NCI-H2171 (cell line): ENCODE results near the gene SPDYE2B.
"Not testable (repeated sequence)": the region's sequence is repeated elsewhere in the genome, so short reads cannot be mapped to it uniquely, and the experiment has no call there.

Source experiments
- DNase-seq: peaks from one replicate; lab custom pipeline; 2025; lab: John Stamatoyannopoulos, UW

The SPDYE2B gene

DNA sequence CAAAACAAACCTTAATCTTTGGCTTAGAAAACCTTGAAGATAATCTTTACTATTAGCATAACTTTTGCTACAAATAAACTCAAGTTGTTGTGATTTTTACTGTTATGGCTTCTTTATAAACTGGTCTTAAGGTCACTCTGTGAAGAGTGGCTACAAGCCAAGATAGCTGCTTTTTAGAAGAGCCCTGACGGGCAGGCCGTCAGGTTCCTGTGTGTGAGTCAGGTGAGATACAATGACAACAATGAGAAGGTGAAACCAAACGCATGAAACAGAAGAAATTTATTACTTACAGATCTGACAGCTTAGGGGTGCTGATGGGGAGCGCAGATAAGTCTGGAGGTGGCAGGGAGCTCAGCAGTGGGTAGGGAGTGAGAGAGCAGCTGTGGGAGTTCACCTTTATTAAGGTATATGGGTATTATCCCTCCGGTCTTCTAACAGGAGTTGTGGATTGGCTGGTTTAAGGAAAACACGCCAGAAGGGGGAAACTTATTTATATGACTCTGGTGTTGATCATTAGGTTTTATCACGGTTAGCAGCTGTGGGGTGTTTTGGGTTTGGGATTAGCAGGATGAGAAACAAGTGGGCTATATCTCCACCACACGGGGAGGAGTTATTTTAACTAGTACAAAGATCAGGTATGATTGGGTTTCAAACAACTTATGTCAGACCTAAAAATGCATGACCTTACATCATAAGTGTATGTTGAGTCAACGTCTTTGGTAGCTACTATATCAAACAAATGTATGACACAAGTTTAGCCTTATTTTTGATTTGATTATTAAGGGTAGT, 49.0 kb downstream of the SPDYE2B start:
- not testable (repeated sequence) for DNase-seq
